SK-N-SH (cell line): ENCODE data around the gene TBC1D8. TPM values are rescaled to one million over a fixed set of nuclear protein-coding genes. Genes with fewer than 3 reads are reported as not detected.

Experiments
- CTCF ChIA-PET: fragments of 300-600, 350-600 bp; formaldehyde crosslinking; extraction: SDS; loops from one replicate; lab custom pipeline; 2021; lab: Yijun Ruan, JAX
- POLR2A ChIA-PET: fragments of 350-600 bp; sonication (Branson Sonifier 250); formaldehyde crosslinking; extraction: SDS; loops from one replicate; lab custom pipeline; 2020; ENCODE audit warnings: antibody characterized with exemption, inconsistent platforms; lab: Yijun Ruan, JAX
- DNase-seq: peaks from one replicate; pipeline ENCODE4 v3.0.0; 2012
- H2AFZ ChIP-seq: fragments of 200-600 bp; sonication (generic); 2 replicates; pipeline ENCODE4 v1.8.1; 2016; ENCODE audit warnings: antibody characterized with exemption, mild to moderate bottlenecking, low read depth
- H3F3A ChIP-seq: fragments of 200-600 bp; sonication (generic); replicated peaks from 2 replicates; pipeline ENCODE3; 2016; ENCODE audit warnings: antibody characterized with exemption, mild to moderate bottlenecking; ENCODE audit not compliant: insufficient read depth
- H3K27ac ChIP-seq, 2 experiments: fragments of 200-500 bp in 1 of 2; fragments of 200-600 bp in 1 of 2; sonication (Bioruptor generic) in 1 of 2; sonication (generic), shearing (Covaris generic) in 1 of 2; 2 replicates each; pipeline versions ENCODE4 v1.5.1 to v1.6.1; 2014 to 2016; ENCODE audit warnings: low read depth in 2 of 2, inconsistent platforms in 1 of 2, low read length in 1 of 2, mild to moderate bottlenecking in 1 of 2, mixed read lengths in 1 of 2
- H3K27me3 ChIP-seq: fragments of 200-600 bp; sonication (generic), shearing (Covaris generic); 2 replicates; pipeline ENCODE4 v1.6.1; 2016; ENCODE audit warnings: mixed run types; ENCODE audit not compliant: insufficient read depth
- H3K36me3 ChIP-seq, 2 experiments: fragments of 200-500 bp in 1 of 2; fragments of 200-600 bp in 1 of 2; sonication (Bioruptor generic) in 1 of 2; sonication (generic) in 1 of 2; replicated peaks in 1 of 2; 2 replicates each; pipeline versions ENCODE3 to v1.5.1; 2014 to 2016; ENCODE audit warnings: low read length in 1 of 2, mild to moderate bottlenecking in 1 of 2; ENCODE audit not compliant: insufficient read depth in 2 of 2, control insufficient read depth in 1 of 2
- H3K4me1 ChIP-seq, 2 experiments: fragments of 200-500 bp in 1 of 2; fragments of 200-600 bp in 1 of 2; sonication (Bioruptor generic) in 1 of 2; sonication (generic), shearing (Covaris generic) in 1 of 2; 2 replicates each; pipeline versions ENCODE4 v1.5.1 to v1.6.1; 2014 to 2016; ENCODE audit warnings: low read depth in 1 of 2, low read length in 1 of 2, mixed run types in 1 of 2; ENCODE audit not compliant: insufficient read depth in 2 of 2, control insufficient read depth in 1 of 2
- H3K4me2 ChIP-seq: fragments of 200-600 bp; sonication (generic), shearing (Covaris generic); 2 replicates; pipeline ENCODE4 v1.6.1; 2017; ENCODE audit warnings: mixed run types
- H3K4me3 ChIP-seq, 2 experiments: fragments of 200-500 bp in 1 of 2; fragments of 200-600 bp in 1 of 2; sonication (Bioruptor generic) in 1 of 2; sonication (generic), shearing (Covaris generic) in 1 of 2; 2 replicates each; pipeline versions ENCODE4 v1.5.1 to v1.8.1; 2014 to 2016; ENCODE audit warnings: low read depth in 2 of 2, inconsistent platforms in 1 of 2, low read length in 1 of 2, mild to moderate bottlenecking in 1 of 2, mixed read lengths in 1 of 2, moderate library complexity in 1 of 2
- H3K79me2 ChIP-seq: fragments of 200-600 bp; sonication (generic); 2 replicates; pipeline ENCODE4 v1.8.1; 2017; ENCODE audit warnings: mild to moderate bottlenecking; ENCODE audit not compliant: insufficient read depth
- H3K9ac ChIP-seq: fragments of 200-600 bp; sonication (generic); 2 replicates; pipeline ENCODE4 v1.6.1; 2017; ENCODE audit warnings: mixed run types
- H3K9me2 ChIP-seq: fragments of 200-600 bp; sonication (generic); 2 replicates; pipeline ENCODE4 v1.6.1; 2017; ENCODE audit warnings: mixed run types
- H3K9me3 ChIP-seq: fragments of 200-600 bp; sonication (generic); 2 replicates; pipeline ENCODE4 v1.6.1; 2017; ENCODE audit warnings: mixed run types, mild to moderate bottlenecking, moderate library complexity
- H4K20me1 ChIP-seq: fragments of 200-600 bp; sonication (generic); 2 replicates; pipeline ENCODE4 v1.6.1; 2017; ENCODE audit warnings: mild to moderate bottlenecking, mixed run types; ENCODE audit not compliant: insufficient read depth
- CHD2 ChIP-seq: fragments of 150-350 bp; IDR thresholded peaks from 2 replicates; pipeline ENCODE4 v1.6.1; 2018; ENCODE audit warnings: low read length; ENCODE audit not compliant: partially characterized antibody
- ELF1 ChIP-seq: IDR thresholded peaks from 2 replicates; pipeline ENCODE4 v1.4.0; 2012
- FOSL2 ChIP-seq: IDR thresholded peaks from 2 replicates; pipeline ENCODE4 v1.4.0; 2012; ENCODE audit warnings: low read depth, mild to moderate bottlenecking, moderate library complexity, borderline replicate concordance
- FOXJ3 ChIP-seq: sonication (generic); formaldehyde crosslinking; IDR thresholded peaks from 2 replicates; pipeline ENCODE4 v1.5.1; 2020; ENCODE audit warnings: mild to moderate bottlenecking, missing genetic modification reagents
- FOXM1 ChIP-seq: IDR thresholded peaks from 2 replicates; pipeline ENCODE4 v1.4.0; 2012; ENCODE audit warnings: low read depth, mild to moderate bottlenecking
- GABPA ChIP-seq: IDR thresholded peaks from 2 replicates; pipeline ENCODE4 v1.4.0; 2012; ENCODE audit warnings: low read depth, mild to moderate bottlenecking
- GATA2 ChIP-seq: sonication (generic); formaldehyde crosslinking; IDR thresholded peaks from 2 replicates; pipeline ENCODE4 v1.5.0; 2020; ENCODE audit warnings: mild to moderate bottlenecking, missing genetic modification reagents
- IRF3 ChIP-seq: fragments of 150-350 bp; IDR thresholded peaks from 2 replicates; pipeline ENCODE4 v1.6.1; 2016; ENCODE audit warnings: mild to moderate bottlenecking, low read depth, low read length
- MAX ChIP-seq: IDR thresholded peaks from 2 replicates; pipeline ENCODE4 v1.4.0; 2012; ENCODE audit warnings: low read depth
- NRF1 ChIP-seq: IDR thresholded peaks from 2 replicates; pipeline ENCODE4 v1.6.1; 2012; ENCODE audit warnings: low read depth, mild to moderate bottlenecking, low read length
- RFX5 ChIP-seq: IDR thresholded peaks from 2 replicates; pipeline ENCODE4 v1.6.1; 2012; ENCODE audit warnings: mild to moderate bottlenecking, improper control_type of control experiment, low read length
- RXRA ChIP-seq: IDR thresholded peaks from 2 replicates; pipeline ENCODE4 v1.4.0; 2012; ENCODE audit warnings: low read depth, mild to moderate bottlenecking, borderline replicate concordance
- TAF1 ChIP-seq: IDR thresholded peaks from 2 replicates; pipeline ENCODE4 v1.6.1; 2012; ENCODE audit warnings: low read depth, mild to moderate bottlenecking, low read length, moderate library complexity, borderline replicate concordance
- TCF12 ChIP-seq: IDR thresholded peaks from 2 replicates; pipeline ENCODE4 v1.4.0; 2012
- YY1 ChIP-seq: IDR thresholded peaks from 2 replicates; pipeline ENCODE4 v1.4.0; 2012; ENCODE audit warnings: low read depth, mild to moderate bottlenecking
- WGBS: methylation state at CpG from one replicate; pipeline ENCODE4 v1.1.6; 2017; ENCODE audit warnings: low lambda C conversion rate; 5-methylcytosine and 5-hydroxymethylcytosine counted together
- polyA plus RNA-seq, 3 experiments: library from polyadenylated mRNA; depleted of rRNA; stranded (reverse); fragments of >200 nt; gene quantifications; 2 replicates each; pipeline ENCODE4 v1.2.3, GENCODE V29; 2012
- TF ChIP-seq, protein P1 (sequence below): fragments of 150-350 bp; IDR thresholded peaks from 2 replicates; pipeline ENCODE4 v1.6.1; 2017; ENCODE audit warnings: antibody characterized with exemption, low read length, low read depth, borderline replicate concordance

TBC1D8 gene
- polyA plus RNA-seq, 1 of the 3 experiments (the other 2 are of a cell fraction) = 5.3 TPM

DNA sequence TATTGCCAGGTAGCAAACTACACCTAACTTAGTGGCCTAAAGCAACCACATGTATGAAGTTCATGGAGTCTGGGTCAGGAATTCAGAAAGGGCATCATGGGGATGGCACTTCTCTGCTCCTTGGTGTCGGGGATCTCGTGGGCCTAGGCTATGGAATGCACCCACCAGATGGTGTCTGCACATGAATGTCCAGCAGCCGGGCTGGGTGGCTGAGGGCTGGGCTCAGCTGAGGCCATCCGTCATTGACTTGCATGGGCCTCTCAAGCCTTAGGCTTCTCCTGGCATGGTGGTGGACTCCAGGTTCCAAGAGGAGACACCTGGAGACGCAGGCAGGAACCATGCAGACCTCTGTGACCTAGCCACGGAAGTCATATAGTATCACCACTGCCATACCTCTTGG is 175.1 kb downstream of the TBC1D8 start (continued):
- TF ChIP-seq MAX (no peak), TCF12 (no peak), RXRA (no peak), GATA2 (CRISPR knock-in tag) (no peak), TAF1 (no peak), NRF1 (no peak), ELF1 (no peak), FOXJ3 (CRISPR knock-in tag) (no peak)

DNA sequence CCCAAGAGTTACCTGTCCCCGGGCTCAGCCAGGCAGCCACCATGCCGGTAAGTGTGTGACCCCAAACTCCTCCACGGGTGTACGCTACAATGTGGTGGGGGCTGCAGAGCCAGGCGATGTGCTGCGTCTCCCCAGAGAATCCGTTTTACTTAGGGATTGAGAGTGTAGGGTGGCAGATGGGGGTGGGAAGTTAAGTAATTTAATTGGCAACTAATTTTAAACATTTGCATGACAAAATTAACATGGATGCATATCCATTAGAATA is 175.7 kb downstream of the TBC1D8 start:
- peaks cover 0 to 12% of the 10 kb centered on the region in 2 experiments; a peak in 1 of 4 replicates for H3K4me1 ChIP-seq
- no peak overlapping the region for H3K4me3 ChIP-seq
- no peaks in the 10 kb centered on the region for H3K9me2 ChIP-seq
- H3K9ac ChIP-seq = no peak overlapping the region
- DNase-seq = no peak
- H2AFZ ChIP-seq = no peak overlapping the region
- H3K4me2 ChIP-seq = no peak overlapping the region
- H3K79me2 ChIP-seq = no peaks in the 10 kb centered on the region
- no peaks in the 10 kb centered on the region for H3K9me3 ChIP-seq
- no peak overlapping the region for H3K27ac ChIP-seq
- 84% methylated on average over 7 of the region's 7 CpGs for WGBS
- H3F3A ChIP-seq = peaks cover 11% of the 10 kb centered on the region
- CTCF ChIA-PET = no interaction called here
- no peak for TF ChIP-seq YY1
- no peak for TF ChIP-seq CHD2
- TF ChIP-seq FOXM1 = no peak
- no peak for TF ChIP-seq FOSL2
- TF ChIP-seq GATA2 (CRISPR knock-in tag) = no peak
- no peak for TF ChIP-seq RFX5
- no peak for TF ChIP-seq IRF3
- TF ChIP-seq GABPA = no peak
- no peak for TF ChIP-seq TCF12
- no peak for TF ChIP-seq MAX
- TF ChIP-seq, protein P1, sequence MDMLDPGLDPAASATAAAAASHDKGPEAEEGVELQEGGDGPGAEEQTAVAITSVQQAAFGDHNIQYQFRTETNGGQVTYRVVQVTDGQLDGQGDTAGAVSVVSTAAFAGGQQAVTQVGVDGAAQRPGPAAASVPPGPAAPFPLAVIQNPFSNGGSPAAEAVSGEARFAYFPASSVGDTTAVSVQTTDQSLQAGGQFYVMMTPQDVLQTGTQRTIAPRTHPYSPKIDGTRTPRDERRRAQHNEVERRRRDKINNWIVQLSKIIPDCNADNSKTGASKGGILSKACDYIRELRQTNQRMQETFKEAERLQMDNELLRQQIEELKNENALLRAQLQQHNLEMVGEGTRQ = no peak
- TF ChIP-seq NRF1 = no peak
- TF ChIP-seq, all 33 proteins: peak for 0
- no peaks in the 10 kb centered on the region for H3K27me3 ChIP-seq
- POLR2A ChIA-PET = no interaction called here
- no peaks in the 10 kb centered on the region for H4K20me1 ChIP-seq
- H3K36me3 ChIP-seq = peaks cover 19 to 55% of the 10 kb centered on the region in 2 experiments
